Activated naive CD8-positive, alpha-beta T cell treated with anti-CD3 and anti-CD28 coated beads for 36 hours (primary cell): ENCODE measurements around the gene SLBP. TPM values are rescaled to one million over a fixed set of nuclear protein-coding genes. Genes with fewer than 3 reads are reported as not detected.

Experiments used
- DNase-seq: peaks from one replicate; pipeline ENCODE4 v3.0.0; 2021
- H3K27ac Mint-ChIP-seq: one replicate; pipeline ENCODE4 v1.8.0; 2022; ENCODE audit warnings: mild to moderate bottlenecking, moderate library complexity, mixed read lengths
- H3K27me3 Mint-ChIP-seq: one replicate; pipeline ENCODE4 v1.8.0; 2022; ENCODE audit warnings: mild to moderate bottlenecking, mixed read lengths
- H3K36me3 Mint-ChIP-seq: one replicate; pipeline ENCODE4 v1.8.0; 2021; ENCODE audit warnings: mild to moderate bottlenecking, mixed read lengths
- H3K4me1 Mint-ChIP-seq: one replicate; pipeline ENCODE4 v1.8.0; 2021; ENCODE audit warnings: mixed read lengths
- H3K4me3 Mint-ChIP-seq: one replicate; pipeline ENCODE4 v1.8.0; 2022; ENCODE audit warnings: mild to moderate bottlenecking, moderate library complexity, mixed read lengths
- H3K9me3 Mint-ChIP-seq: one replicate; pipeline ENCODE4 v1.8.0; 2022; ENCODE audit warnings: mixed read lengths
- total RNA-seq, 2 experiments: library from RNA; stranded (reverse); gene quantifications; one replicate each; pipeline ENCODE4 v1.2.3, GENCODE V29; 2021

Gene SLBP
- total RNA-seq, 2 experiments from 2014 or later, result 183 to 184 TPM

DNA sequence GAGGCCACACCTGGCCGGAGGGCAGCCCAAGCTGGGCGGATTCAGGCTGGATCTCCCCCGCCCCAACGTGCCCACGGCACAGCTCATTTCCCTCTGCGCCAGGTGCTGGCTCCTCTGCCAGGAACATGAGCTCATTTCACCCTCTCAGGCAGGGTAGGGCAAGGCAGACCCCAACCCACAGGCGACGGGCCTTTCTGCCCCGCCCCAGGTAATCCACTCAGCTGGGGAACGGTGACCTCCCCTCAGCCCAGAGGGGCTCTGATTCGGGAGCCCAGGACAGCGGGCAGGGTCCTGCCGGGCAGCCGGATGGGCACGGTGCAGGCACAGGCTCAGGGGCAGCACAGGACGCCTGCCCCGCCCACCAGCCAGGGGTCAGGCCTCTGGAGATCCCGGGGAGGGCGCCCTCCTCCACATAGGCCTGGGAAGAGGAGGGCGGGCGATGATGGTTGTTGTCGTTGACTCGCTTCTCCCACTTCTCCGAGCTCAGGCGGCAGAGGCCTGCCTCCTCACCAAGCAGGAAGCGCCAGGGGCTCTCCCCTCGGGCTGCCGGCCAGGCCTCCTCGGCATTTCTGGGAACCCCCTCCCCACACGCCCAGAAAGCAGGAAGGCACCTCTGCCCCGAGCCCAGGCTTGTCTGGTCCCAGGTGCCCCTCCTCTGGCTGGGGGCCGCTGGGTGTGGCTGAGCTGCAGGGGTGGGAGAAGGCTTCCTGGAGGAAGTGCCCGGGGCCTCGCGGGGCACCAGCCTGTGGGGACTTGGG, 40.3 kb upstream of the SLBP start:
- Mint-ChIP-seq H3K27ac (no peak overlapping the region), H3K27me3 (no peaks in the 10 kb centered on the region), H3K36me3 (no peaks in the 10 kb centered on the region), H3K4me1 (no peaks in the 10 kb centered on the region), H3K9me3 (no peaks in the 10 kb centered on the region), H3K4me3 (no peak overlapping the region)
- peak; percentile 63 for DNase-seq

DNA sequence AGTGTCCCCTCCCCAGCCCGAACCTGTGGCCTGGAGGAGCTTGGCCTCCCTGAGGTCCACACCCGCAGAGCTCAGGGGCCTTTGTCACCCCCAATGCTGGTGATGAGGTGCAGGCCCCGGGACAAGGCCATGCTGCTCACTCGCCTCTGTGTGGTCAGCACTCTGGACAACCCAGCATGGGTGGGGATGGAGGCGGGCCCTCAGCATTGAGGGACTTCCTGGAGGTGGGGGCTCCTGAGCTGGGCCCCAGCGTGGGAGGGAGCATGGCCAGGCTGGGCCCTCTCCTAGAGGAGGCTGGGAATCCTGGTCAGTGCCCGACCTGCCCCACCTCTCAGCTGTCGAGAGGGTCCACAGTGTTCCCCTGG, 39.8 kb upstream of the SLBP start:
- no peak overlapping the region for H3K4me3 Mint-ChIP-seq
- no peaks in the 10 kb centered on the region for H3K4me1 Mint-ChIP-seq
- H3K9me3 Mint-ChIP-seq, result no peaks in the 10 kb centered on the region
- no peaks in the 10 kb centered on the region for H3K36me3 Mint-ChIP-seq
- H3K27me3 Mint-ChIP-seq, result no peaks in the 10 kb centered on the region
- H3K27ac Mint-ChIP-seq, result no peak overlapping the region
- no peak for DNase-seq

DNA sequence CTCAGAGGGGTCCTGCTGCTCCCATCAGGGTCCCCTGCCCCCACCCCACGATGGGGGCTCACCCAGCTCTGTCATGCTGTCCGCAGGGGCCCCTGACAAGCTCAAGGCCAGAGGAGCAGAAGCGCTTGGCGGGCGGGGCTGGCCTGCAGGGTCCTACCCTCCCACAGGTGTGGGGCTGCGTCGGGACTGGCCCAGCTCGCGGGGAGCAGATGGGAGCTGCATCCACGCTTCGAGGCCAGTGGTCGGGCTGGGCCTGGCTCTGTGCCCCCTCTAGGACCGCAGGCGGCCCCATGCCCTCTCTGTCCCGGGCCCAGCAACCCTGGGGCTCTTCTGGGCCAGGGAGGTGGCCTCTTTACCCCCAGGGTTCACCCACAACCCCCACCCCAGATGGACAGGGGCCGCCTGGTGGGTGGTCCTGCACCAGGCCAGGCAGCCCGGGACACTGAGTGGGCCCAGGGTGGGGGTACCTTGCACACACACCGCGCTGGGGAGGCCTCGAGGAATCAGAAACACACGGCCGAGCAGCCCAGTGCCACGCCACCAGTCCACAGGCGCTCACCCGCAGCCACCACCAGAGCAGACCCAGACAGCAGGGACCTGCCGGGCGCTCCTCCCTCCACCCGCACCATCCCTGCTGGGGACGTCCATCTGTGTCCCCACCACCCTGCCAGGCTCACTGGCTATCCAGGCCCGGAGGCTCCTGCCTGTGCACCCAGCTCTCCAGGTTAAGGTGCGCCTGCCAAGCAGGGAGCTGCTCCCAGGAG, 39.2 kb upstream of the SLBP start:
- Mint-ChIP-seq H3K4me1 (no peaks in the 10 kb centered on the region), H3K36me3 (no peaks in the 10 kb centered on the region)

DNA sequence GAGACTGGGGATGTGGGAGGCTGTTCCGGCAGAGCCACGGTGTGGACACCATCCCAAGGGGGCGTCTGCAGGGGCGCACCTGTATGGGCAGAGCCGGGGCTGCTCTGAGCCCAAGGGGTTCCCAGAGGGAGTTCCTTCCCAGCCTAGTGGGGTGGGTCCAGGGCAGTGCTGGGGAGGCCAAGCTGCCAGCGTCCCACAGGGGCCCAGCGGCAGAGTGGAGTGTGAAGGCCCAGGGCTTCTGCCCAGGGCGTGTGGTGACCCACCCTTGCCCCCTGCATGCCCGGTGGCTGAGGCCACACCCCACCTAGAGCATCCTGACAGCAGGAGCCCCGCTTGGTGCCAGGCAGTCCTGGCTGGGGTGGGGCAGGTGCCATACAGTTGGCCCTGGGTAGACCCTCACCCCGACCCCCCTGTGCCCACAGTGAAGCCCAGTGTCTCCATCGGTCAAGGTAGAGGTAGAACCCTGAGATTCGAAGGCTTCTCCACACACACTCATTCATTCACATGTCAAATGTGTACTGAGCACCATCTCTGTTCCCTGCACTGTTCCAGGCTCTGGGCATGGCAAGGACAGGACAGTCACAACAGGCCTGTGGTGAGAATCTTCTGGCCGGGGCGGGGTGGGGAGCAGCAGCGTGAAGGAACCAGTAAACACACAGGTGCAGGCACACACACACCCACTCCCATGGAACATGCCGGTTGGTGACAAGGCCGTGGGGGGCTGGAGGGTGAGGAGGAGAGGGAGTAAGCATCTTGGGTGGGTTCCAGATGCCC, 38.4 kb upstream of the SLBP start:
- Mint-ChIP-seq H3K27me3 (no peaks in the 10 kb centered on the region), H3K36me3 (no peaks in the 10 kb centered on the region), H3K4me1 (no peaks in the 10 kb centered on the region)

More for the DNA sequence above, 39.2 kb upstream of the SLBP start:
- Mint-ChIP-seq H3K9me3 (no peaks in the 10 kb centered on the region), H3K27ac (no peak overlapping the region), H3K27me3 (no peaks in the 10 kb centered on the region), H3K4me3 (no peak overlapping the region)
- no peak for DNase-seq

DNA sequence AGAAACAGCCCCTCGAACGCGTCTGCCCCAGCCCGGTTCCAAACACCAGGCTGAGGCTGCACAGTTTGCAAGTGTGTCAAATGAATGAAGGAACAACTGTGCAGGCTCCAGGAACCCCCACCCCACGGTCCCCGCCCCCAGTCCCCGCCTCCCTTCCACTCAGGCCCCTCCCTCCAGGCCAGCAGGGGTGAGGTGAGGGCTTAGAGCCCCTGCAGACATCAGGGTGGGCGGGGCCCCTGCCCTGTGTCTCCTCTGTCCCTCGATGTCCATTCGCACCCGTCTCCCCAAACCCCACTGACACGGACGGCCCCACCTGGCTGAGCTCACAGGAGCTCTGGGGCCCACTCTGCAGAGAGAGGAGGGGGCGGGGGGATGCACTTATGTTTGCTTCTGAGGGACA, 37.7 kb upstream of the SLBP start:
- H3K4me1 Mint-ChIP-seq, result no peaks in the 10 kb centered on the region
- no peaks in the 10 kb centered on the region for H3K9me3 Mint-ChIP-seq
- H3K36me3 Mint-ChIP-seq, result peaks cover 1% of the 10 kb centered on the region
- DNase-seq, result no peak
- no peak overlapping the region for H3K27ac Mint-ChIP-seq
- H3K27me3 Mint-ChIP-seq, result no peaks in the 10 kb centered on the region
- H3K4me3 Mint-ChIP-seq, result no peak overlapping the region

More for the DNA sequence above, 38.4 kb upstream of the SLBP start:
- Mint-ChIP-seq H3K4me3 (no peak overlapping the region), H3K9me3 (no peaks in the 10 kb centered on the region), H3K27ac (no peak overlapping the region)
- DNase-seq, result no peak

DNA sequence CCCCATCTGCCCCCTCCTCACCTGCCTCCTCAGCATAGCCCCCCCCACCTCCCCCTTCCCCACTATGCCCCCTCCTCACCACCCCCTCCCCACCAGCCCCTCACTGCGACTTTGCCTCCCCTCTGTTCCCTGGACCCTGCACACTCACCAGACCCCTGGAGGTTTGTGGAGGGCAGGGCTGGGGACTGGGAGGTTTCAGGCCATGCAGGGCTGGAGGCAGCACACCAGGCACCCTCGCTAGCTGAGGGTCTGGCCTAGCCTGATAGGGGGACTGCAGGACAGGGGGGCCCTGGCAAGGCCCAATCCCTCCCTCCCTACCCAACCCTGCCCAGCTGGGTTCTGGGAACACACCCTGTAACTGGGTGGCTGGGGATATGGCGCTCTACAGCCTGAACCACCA, 37.3 kb upstream of the SLBP start:
- Mint-ChIP-seq H3K4me3 (no peak overlapping the region), H3K9me3 (no peaks in the 10 kb centered on the region), H3K36me3 (peaks cover 2% of the 10 kb centered on the region), H3K27ac (no peak overlapping the region), H3K4me1 (no peaks in the 10 kb centered on the region), H3K27me3 (no peaks in the 10 kb centered on the region)
- no peak for DNase-seq

DNA sequence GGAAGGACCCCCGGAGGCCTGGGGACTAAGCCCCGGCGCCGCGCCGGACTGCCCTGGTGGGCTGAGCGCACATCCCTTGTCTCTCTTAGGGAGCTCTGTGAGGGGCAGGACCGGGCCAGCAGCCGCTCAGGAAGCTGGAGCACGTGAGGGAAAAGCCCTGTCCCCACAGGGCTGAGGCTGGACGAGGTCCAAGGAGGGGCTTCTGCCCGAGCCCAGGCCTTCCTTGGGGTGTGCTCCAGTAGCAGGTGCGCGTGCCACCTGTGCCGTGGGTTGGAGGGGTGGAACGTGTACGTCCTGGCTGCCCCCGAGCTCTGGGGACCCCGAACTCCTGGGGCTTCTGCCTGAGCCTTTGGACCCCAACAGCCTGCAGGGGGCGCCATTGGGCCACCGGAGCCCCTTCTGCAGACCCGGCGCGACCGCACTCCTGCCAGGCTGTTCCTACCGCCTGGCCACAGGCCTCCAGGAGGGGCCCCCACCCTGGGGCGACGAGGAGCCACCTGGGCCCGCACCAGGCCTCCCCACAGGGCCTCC, 36.4 kb upstream of the SLBP start:
- H3K4me1 Mint-ChIP-seq, result no peaks in the 10 kb centered on the region
- H3K9me3 Mint-ChIP-seq, result no peaks in the 10 kb centered on the region
- peaks cover 4% of the 10 kb centered on the region for H3K36me3 Mint-ChIP-seq
- H3K4me3 Mint-ChIP-seq, result no peak overlapping the region
- no peaks in the 10 kb centered on the region for H3K27me3 Mint-ChIP-seq
- H3K27ac Mint-ChIP-seq, result no peak overlapping the region
- DNase-seq, result peak; percentile 90

DNA sequence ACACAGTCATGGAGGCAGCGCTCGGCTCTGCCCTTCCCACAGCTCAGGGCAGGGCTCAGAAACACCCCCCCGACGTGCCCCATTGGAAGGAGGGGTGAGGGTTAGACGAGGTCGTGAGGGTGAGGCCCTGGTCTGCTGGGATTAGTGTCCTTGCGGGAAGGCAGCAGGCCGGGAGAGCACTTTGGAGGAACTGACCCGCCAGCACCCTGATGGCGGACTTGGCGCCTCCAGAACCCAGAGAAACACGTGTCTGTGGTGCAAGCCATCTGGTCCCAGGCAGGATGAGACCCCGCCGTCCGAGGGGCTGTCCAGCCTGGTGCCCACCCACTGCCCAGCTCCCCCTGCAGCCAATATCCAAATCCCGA, 35.5 kb upstream of the SLBP start:
- no peak overlapping the region for H3K27ac Mint-ChIP-seq
- H3K27me3 Mint-ChIP-seq, result no peaks in the 10 kb centered on the region
- no peak for DNase-seq
- no peaks in the 10 kb centered on the region for H3K9me3 Mint-ChIP-seq
- no peak overlapping the region for H3K4me3 Mint-ChIP-seq
- peaks cover 5% of the 10 kb centered on the region for H3K36me3 Mint-ChIP-seq
- H3K4me1 Mint-ChIP-seq, result no peaks in the 10 kb centered on the region

DNA sequence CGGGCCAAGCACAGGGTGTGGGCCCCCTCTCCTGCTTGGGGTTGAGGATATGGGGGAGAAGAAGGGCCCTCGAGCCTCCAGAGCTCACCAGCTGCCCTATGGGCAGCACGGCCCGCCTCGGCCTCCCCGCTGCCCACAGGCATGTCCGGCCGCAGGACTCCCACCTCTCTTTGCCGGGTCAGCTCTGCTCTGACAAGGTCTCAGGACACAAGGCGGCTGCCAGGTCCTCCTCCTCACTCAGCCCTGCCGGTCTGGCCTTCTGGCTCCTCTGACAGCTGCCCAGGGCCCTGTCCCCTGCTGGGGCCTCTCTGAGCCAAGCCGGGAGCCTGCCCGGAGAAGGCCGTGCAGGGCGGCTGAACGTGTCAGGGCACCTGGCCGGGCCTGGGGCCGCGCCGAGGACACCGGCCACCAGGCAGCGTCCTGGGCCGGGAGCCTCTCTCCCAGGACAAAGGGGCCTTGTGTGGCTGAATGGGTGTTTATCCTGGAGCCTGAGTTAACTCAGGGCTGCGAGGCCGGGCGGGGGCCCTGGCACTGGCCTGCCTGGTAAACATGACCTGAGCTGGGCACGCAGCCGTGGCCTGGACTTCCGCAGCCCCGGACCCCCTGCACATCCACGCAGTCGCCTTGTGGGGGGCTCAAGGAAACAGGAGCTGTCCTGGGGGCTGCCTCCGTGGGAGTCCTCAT, 34.9 kb upstream of the SLBP start:
- no peaks in the 10 kb centered on the region for H3K27me3 Mint-ChIP-seq
- no peak overlapping the region for H3K27ac Mint-ChIP-seq
- H3K4me3 Mint-ChIP-seq, result no peak overlapping the region
- no peak for DNase-seq
- H3K9me3 Mint-ChIP-seq, result no peaks in the 10 kb centered on the region
- H3K36me3 Mint-ChIP-seq, result peaks cover 5% of the 10 kb centered on the region
- no peaks in the 10 kb centered on the region for H3K4me1 Mint-ChIP-seq

DNA sequence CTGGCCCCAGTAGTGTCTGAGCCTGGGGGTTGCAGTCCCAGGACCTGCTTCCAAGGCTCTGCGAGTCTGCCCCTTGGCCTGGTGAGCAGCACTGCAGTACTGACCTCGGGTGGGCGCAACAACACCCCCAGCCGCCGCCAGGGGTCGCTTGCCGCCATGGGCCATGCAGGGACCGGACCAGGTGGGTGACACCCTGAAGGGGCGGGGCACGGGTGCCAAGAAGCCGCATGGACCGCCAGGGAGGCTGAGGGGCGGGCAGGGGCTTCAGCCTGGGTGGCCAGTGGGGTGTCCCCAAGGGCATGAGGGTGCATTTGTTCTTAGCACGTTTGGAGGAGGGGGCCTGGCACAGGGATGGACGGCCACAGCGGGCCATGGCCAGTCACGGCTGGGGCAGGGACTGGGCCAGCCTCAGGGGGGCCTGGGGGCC, 34.2 kb upstream of the SLBP start:
- H3K27me3 Mint-ChIP-seq, result no peaks in the 10 kb centered on the region
- H3K9me3 Mint-ChIP-seq, result no peaks in the 10 kb centered on the region
- H3K27ac Mint-ChIP-seq, result no peak overlapping the region
- DNase-seq, result peak; percentile 90
- no peak overlapping the region for H3K4me3 Mint-ChIP-seq
- H3K36me3 Mint-ChIP-seq, result peaks cover 10% of the 10 kb centered on the region
- no peaks in the 10 kb centered on the region for H3K4me1 Mint-ChIP-seq

DNA sequence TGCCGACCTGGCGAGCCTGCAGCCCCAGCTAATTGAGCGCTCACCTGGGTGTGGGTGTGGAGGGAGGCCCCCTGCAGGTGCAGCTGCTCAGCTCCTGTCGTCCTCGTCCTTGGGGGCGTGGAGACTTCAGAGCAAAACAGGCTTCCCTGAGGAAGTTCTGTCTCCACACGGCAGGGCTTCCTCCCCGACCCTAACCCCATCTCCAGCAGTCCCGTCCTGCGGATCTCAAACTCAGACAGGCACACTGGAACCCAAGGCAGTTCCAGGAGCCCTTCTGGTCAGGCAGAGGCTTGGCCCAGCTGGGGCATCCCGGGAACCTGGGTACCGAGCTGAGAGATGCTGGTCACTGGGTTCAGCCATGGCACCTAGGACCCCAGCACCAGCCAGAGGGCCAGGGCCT, 33.6 kb upstream of the SLBP start:
- Mint-ChIP-seq H3K4me1 (no peaks in the 10 kb centered on the region), H3K27me3 (no peaks in the 10 kb centered on the region), H3K4me3 (no peak overlapping the region), H3K9me3 (no peaks in the 10 kb centered on the region), H3K27ac (no peak overlapping the region), H3K36me3 (peaks cover 13% of the 10 kb centered on the region)
- DNase-seq, result no peak

DNA sequence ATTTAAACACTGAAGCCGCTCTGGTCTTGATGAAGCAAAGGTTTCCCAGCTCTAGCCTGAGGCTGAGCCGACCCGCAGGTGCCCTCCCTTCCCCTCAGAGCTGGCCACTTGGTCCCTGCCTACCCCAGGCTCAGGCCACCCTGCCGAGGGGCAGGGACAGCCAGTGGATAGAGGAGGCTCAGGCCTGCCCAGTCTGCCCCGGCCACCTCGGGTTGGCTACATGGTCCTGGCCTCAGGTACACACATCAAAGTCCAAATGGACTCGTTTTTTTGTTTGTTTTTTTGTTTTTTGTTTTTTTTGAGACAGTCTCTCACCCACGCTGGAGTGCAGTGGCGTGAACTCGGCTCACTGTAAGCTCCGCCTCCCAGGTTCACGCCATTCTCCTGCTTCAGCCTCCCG, 33.0 kb upstream of the SLBP start:
- no peak overlapping the region for H3K27ac Mint-ChIP-seq
- no peak overlapping the region for H3K4me3 Mint-ChIP-seq
- DNase-seq, result no peak
- no peaks in the 10 kb centered on the region for H3K27me3 Mint-ChIP-seq
- peaks cover 15% of the 10 kb centered on the region for H3K36me3 Mint-ChIP-seq
- no peaks in the 10 kb centered on the region for H3K9me3 Mint-ChIP-seq
- no peaks in the 10 kb centered on the region for H3K4me1 Mint-ChIP-seq

DNA sequence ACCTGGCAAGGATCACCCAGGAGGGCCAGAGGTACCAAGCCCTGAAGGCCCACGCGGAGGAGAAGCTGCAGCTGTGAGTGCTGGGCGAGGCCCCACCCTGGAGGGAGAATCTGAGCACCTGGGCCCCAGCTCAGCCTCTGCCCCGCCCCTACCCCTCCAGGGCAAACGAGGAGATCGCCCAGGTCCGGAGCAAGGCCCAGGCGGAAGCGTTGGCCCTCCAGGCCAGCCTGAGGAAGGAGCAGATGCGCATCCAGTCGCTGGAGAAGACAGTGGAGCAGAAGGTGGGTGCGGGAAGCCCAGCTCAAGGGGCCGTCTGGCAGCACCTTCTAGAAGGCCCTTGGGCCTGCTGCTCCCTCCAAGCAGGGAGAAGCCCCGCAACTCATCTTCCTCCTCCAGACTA, 32.4 kb upstream of the SLBP start:
- Mint-ChIP-seq H3K36me3 (peaks cover 15% of the 10 kb centered on the region), H3K27ac (no peak overlapping the region), H3K27me3 (no peaks in the 10 kb centered on the region), H3K9me3 (no peaks in the 10 kb centered on the region), H3K4me3 (no peak overlapping the region), H3K4me1 (no peaks in the 10 kb centered on the region)
- DNase-seq, result no peak

DNA sequence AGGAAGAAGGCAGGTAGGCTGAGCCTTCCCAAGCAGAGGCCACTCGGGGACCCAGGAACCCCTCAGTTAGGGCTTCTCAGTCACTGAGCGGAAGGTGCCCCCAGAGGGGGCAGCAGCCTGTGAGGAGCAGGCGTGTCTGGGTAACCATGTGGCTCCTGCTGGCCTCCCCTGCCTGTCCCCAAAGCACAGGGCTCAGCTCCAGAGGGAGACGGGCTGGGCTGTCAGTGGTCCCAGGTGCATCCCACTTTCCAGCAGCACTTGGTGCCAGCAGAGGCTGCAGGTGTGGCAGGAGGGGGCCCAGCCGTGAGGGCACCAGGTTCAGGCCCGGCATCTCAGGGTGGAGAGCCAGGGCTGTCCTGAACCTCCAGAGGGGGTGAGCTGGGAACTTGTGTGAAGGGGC, 31.9 kb upstream of the SLBP start:
- DNase-seq, result no peak
- Mint-ChIP-seq H3K27me3 (no peaks in the 10 kb centered on the region), H3K36me3 (peaks cover 20% of the 10 kb centered on the region), H3K4me3 (no peak overlapping the region), H3K4me1 (no peaks in the 10 kb centered on the region), H3K9me3 (no peaks in the 10 kb centered on the region), H3K27ac (no peak overlapping the region)

DNA sequence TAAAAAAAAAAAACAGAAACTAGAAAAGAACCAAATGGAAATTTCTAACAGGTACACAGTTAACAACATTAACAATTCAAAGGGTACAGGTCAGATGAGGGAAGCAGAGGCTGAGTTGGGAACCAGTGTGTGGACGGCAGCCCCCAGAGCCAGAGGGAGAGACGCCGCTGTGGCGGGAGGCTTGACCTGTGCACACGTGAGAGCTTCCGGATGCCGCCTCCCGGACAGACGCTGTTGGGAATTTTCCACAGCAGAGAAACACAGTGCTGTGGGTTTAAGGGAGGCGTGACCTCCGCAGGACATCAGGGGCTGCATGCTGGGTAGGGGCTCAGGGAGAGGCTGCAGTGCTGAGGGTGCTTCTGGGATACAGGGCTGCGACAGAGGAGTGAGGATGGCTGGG, 31.4 kb upstream of the SLBP start:
- no peaks in the 10 kb centered on the region for H3K27me3 Mint-ChIP-seq
- no peak overlapping the region for H3K4me3 Mint-ChIP-seq
- peaks cover 24% of the 10 kb centered on the region for H3K36me3 Mint-ChIP-seq
- no peak for DNase-seq
- peaks cover 4% of the 10 kb centered on the region for H3K9me3 Mint-ChIP-seq
- no peaks in the 10 kb centered on the region for H3K4me1 Mint-ChIP-seq
- no peak overlapping the region for H3K27ac Mint-ChIP-seq
